HG03139 (cell line): ENCODE results near the gene PKM.
"Not testable (repeated sequence)": the region's sequence is repeated elsewhere in the genome, so short reads cannot be mapped to it uniquely, and the experiment has no call there.

Source experiments
- ATAC-seq: cut with Tn5 transposase; IDR thresholded peaks from one replicate; pipeline ENCODE4 v1.9.1; 2021; ENCODE audit not compliant: unreplicated experiment

The PKM gene

GRCh38 chr15:72231066-72231832 is at the start of gene PKM:
Gene PKM, minus strand, starts transcription at chr15:72231190. Its CDS starts 12,093 bp downstream, at chr15:72219097.
- peak; percentile 38 for ATAC-seq

GRCh38 chr15:72280751-72281150 is 49.8 kb upstream of the PKM start:
- ATAC-seq: no peak

GRCh38 chr15:72278737-72279136 is 47.7 kb upstream of the PKM start:
- ATAC-seq: no peak

GRCh38 chr15:72276326-72276700 is 45.3 kb upstream of the PKM start:
- ATAC-seq: no peak

GRCh38 chr15:72275635-72276325 is 44.8 kb upstream of the PKM start:
- not testable (repeated sequence) for ATAC-seq

GRCh38 chr15:72272997-72273352 is 42.0 kb upstream of the PKM start:
- no peak for ATAC-seq

GRCh38 chr15:72272213-72272996 is 41.4 kb upstream of the PKM start, which contains the start of gene PARP6:
Gene PARP6, minus strand, starts transcription at chr15:72272554. Its CDS starts 5,077 bp downstream, at chr15:72267477.
- peak; percentile 94 for ATAC-seq

- no peak for ATAC-seq
Measured at GRCh38 chr15:72271895-72272212, 40.9 kb upstream of the PKM start.

- ATAC-seq: no peak
Measured at GRCh38 chr15:72271221-72271620, 40.2 kb upstream of the PKM start.

- ATAC-seq: no peak
Measured at GRCh38 chr15:72269739-72270138, 38.7 kb upstream of the PKM start.

GRCh38 chr15:72265031-72265430 is 34.0 kb upstream of the PKM start:
- no peak for ATAC-seq

GRCh38 chr15:72252663-72253299 is 21.8 kb upstream of the PKM start:
- no peak for ATAC-seq

GRCh38 chr15:72249142-72249810 is 18.3 kb upstream of the PKM start:
- no peak for ATAC-seq

- ATAC-seq: no peak
Measured at GRCh38 chr15:72248514-72248913, 17.5 kb upstream of the PKM start.

- no peak for ATAC-seq
Measured at GRCh38 chr15:72242775-72243370, 11.9 kb upstream of the PKM start.

- no peak for ATAC-seq
Measured at GRCh38 chr15:72239652-72240051, 8.7 kb upstream of the PKM start.

- no peak for ATAC-seq
Measured at GRCh38 chr15:72238586-72238985, 7.6 kb upstream of the PKM start.

- no peak for ATAC-seq
Measured at GRCh38 chr15:72237853-72238224, 6.8 kb upstream of the PKM start.

GRCh38 chr15:72237029-72237852 is 6.3 kb upstream of the PKM start:
- ATAC-seq: peak; percentile 67
